ENCODE data around the gene PTPRF. TPM values are rescaled to one million over a fixed set of nuclear protein-coding genes. Genes with fewer than 3 reads are reported as not detected.

Gene PTPRF
- total RNA-seq, 1 donor from 2014 or later, result 145 TPM

GRCh38 chr1:43509007-43509739, 21.5 kb upstream of the PTPRF start:
- peaks cover 6% of the 10 kb centered on the region for H3K27me3 Mint-ChIP-seq (ENCODE audit: unreplicated experiment)
- no peaks in the 10 kb centered on the region for H3K9me3 Mint-ChIP-seq (ENCODE audit: unreplicated experiment)
- peaks cover under 1% of the 10 kb centered on the region for H3K36me3 Mint-ChIP-seq (ENCODE audit: low read depth, unreplicated experiment)
- H3K4me1 Mint-ChIP-seq (ENCODE audit: unreplicated experiment), result no peaks in the 10 kb centered on the region
- DNase-seq (ENCODE audit: low spot score), result no peak
- TF ChIP-seq CTCF (IDR thresholded peaks at IDR 0.05; ENCODE audit: unreplicated experiment), result no peak
- H3K4me3 Mint-ChIP-seq (ENCODE audit: unreplicated experiment), result no peak overlapping the region
- no peak overlapping the region for H3K27ac Mint-ChIP-seq (ENCODE audit: unreplicated experiment)

GRCh38 chr1:43509740-43510375, 20.8 kb upstream of the PTPRF start:
- Mint-ChIP-seq H3K27ac (ENCODE audit: unreplicated experiment) (no peak overlapping the region), H3K4me1 (ENCODE audit: unreplicated experiment) (no peaks in the 10 kb centered on the region), H3K4me3 (ENCODE audit: unreplicated experiment) (no peak overlapping the region), H3K9me3 (ENCODE audit: unreplicated experiment) (no peaks in the 10 kb centered on the region), H3K27me3 (ENCODE audit: unreplicated experiment) (peaks cover 6% of the 10 kb centered on the region), H3K36me3 (ENCODE audit: low read depth, unreplicated experiment) (no peaks in the 10 kb centered on the region)
- no peak for TF ChIP-seq CTCF (IDR thresholded peaks at IDR 0.05; ENCODE audit: unreplicated experiment)
- no peak for DNase-seq (ENCODE audit: low spot score)

GRCh38 chr1:43510621-43511020, 20.1 kb upstream of the PTPRF start:
- TF ChIP-seq CTCF (IDR thresholded peaks at IDR 0.05; ENCODE audit: unreplicated experiment), result no peak
- Mint-ChIP-seq H3K36me3 (ENCODE audit: low read depth, unreplicated experiment) (no peaks in the 10 kb centered on the region), H3K4me1 (ENCODE audit: unreplicated experiment) (no peaks in the 10 kb centered on the region), H3K27me3 (ENCODE audit: unreplicated experiment) (peaks cover 8% of the 10 kb centered on the region), H3K4me3 (ENCODE audit: unreplicated experiment) (no peak overlapping the region), H3K9me3 (ENCODE audit: unreplicated experiment) (no peaks in the 10 kb centered on the region), H3K27ac (ENCODE audit: unreplicated experiment) (no peak overlapping the region)
- DNase-seq (ENCODE audit: low spot score), result no peak

GRCh38 chr1:43511394-43511793, 19.3 kb upstream of the PTPRF start:
- DNase-seq (ENCODE audit: low spot score), result no peak
- no peaks in the 10 kb centered on the region for H3K36me3 Mint-ChIP-seq (ENCODE audit: low read depth, unreplicated experiment)
- H3K4me1 Mint-ChIP-seq (ENCODE audit: unreplicated experiment), result no peaks in the 10 kb centered on the region
- no peak overlapping the region for H3K27ac Mint-ChIP-seq (ENCODE audit: unreplicated experiment)
- no peak overlapping the region for H3K4me3 Mint-ChIP-seq (ENCODE audit: unreplicated experiment)
- no peaks in the 10 kb centered on the region for H3K9me3 Mint-ChIP-seq (ENCODE audit: unreplicated experiment)
- TF ChIP-seq CTCF (IDR thresholded peaks at IDR 0.05; ENCODE audit: unreplicated experiment), result no peak
- H3K27me3 Mint-ChIP-seq (ENCODE audit: unreplicated experiment), result peaks cover 8% of the 10 kb centered on the region

- no peak overlapping the region for H3K27ac Mint-ChIP-seq (ENCODE audit: unreplicated experiment)
- no peak for TF ChIP-seq CTCF (IDR thresholded peaks at IDR 0.05; ENCODE audit: unreplicated experiment)
- H3K4me1 Mint-ChIP-seq (ENCODE audit: unreplicated experiment), result no peaks in the 10 kb centered on the region
- no peaks in the 10 kb centered on the region for H3K36me3 Mint-ChIP-seq (ENCODE audit: low read depth, unreplicated experiment)
- H3K9me3 Mint-ChIP-seq (ENCODE audit: unreplicated experiment), result no peaks in the 10 kb centered on the region
- H3K27me3 Mint-ChIP-seq (ENCODE audit: unreplicated experiment), result peaks cover 6% of the 10 kb centered on the region
- no peak overlapping the region for H3K4me3 Mint-ChIP-seq (ENCODE audit: unreplicated experiment)
- DNase-seq (ENCODE audit: low spot score), result no peak
These were observed 18.6 kb upstream of the PTPRF start for GRCh38 chr1:43512133-43512532.
